ENCODE data around the gene RHCE. TPM values are rescaled to one million over a fixed set of nuclear protein-coding genes. Genes with fewer than 3 reads are reported as not detected.
A peak's percentile ranks its signal among the peaks of the same experiment; 100 is the strongest.
"Not testable (repeated sequence)": the region's sequence is repeated elsewhere in the genome, so short reads cannot be mapped to it uniquely, and the experiment has no call there.

Gene RHCE
- total RNA-seq, 1 donor from 2014 or later: 2.2 TPM

DNA sequence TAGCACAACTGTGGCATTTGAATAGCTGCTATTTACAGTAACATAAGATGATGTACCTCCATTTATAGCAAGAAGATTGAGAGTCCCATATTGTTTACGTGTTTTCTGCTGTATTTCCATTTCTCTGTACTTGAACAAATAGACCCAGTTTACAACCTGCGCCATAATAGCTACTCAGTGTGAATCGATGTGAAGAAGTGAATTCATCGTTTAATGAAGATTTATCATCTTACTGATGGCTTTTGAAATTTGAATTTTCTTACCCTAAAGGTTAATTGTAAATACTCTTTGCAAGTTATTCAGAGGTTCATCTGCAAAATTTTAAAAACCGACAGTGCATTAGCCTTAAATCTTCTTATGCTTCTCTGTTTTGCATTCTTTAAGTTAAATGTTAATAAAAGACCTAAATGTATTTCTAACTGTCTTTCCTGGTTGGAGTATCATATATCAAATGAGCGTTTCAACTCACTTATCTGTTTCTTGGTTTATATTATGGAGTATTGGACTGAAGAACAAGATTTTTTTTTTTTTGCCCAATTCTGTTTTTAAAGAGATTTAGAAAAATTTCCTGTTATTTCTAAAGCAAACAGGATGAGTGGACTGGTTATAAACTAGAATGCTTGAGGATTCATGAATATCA is 12.2 kb upstream of the RHCE start:
- no peak for DNase-seq

DNA sequence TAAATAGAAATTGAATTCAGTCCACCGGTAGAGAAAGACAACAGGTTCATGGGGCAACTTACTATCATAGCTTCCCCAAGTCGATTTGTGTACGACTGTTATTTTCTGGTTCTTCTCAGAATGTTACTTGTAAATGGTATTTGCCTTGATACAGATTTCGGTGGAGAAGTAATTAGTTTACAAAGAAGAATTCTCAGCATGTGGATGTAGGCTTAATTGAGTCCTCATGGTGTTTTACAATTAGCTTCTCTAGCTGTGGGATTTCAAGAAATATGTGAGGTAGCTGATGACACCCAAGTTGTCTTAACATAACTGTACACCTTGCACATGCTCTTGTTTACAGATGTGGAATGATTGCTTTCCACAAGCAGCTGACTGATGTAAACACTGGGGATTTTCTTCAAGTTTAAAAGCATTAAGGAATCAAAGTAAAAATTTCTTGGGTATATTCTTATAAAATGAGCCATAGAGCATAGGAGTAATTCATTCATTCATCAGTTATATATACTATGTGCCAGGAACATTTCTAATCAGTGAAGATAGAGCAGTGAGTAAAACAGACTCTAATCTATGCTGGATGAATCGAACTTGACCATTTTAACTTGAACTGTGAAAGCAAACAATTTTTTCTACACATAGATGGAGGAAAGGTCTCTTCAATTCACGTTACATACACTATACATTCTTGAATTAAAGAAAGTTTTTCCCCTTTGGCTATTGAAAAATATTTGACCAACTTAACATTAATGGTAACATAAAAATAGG is 11.5 kb upstream of the RHCE start:
- no peak for DNase-seq

DNA sequence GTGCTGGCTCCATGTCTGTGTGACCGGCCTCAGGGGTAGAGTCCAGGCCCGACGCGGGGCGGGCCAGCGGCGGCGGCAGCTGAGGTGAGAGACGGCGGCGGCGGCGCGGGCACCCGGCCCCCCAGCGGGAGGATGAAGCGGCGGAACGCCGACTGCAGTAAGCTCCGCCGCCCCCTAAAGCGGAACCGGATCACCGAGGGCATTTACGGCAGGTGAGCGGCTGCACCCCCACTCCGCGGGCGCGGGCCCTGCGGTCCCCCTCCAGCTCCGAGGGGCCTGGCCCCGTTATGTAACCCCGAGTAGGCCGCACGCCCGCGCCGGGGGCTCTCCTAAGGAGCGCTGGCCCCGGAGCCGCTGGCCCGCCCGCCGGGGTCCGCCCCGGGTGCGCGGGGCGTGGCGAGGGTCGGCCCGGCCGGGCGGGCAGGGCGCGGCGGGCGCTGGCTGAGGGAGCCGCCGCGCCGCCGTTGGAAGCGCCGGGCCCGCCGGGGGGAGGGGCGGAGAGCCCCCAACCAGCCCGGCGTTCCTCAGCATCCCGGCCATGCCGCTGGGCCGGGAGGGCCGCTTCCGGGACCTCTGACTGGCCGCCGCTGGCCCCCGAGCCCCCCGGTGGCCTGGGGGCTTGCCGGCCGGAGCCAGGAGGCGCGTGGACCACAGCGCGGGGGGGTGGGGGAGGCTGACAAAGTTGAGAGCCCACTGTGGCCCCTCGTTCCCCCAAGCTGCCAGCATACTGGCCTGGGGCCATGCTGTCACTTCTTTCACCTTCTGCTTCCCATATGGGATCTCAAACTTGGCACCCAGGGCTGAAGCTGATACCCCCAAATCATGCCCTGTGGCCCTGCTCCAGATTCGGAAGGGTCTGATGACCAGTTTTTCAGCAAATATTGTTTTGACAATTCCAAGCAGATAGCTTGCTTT is 10.6 kb upstream of the RHCE start:
- no peak for DNase-seq

GRCh38 chr1:25430073-25430966 is 9.7 kb upstream of the RHCE start, which contains the start of gene MACO1:
Gene MACO1, plus strand, starts transcription at chr1:25430897. Its CDS starts 202 bp downstream, at chr1:25431099.
- peak; percentile 99 for DNase-seq

DNA sequence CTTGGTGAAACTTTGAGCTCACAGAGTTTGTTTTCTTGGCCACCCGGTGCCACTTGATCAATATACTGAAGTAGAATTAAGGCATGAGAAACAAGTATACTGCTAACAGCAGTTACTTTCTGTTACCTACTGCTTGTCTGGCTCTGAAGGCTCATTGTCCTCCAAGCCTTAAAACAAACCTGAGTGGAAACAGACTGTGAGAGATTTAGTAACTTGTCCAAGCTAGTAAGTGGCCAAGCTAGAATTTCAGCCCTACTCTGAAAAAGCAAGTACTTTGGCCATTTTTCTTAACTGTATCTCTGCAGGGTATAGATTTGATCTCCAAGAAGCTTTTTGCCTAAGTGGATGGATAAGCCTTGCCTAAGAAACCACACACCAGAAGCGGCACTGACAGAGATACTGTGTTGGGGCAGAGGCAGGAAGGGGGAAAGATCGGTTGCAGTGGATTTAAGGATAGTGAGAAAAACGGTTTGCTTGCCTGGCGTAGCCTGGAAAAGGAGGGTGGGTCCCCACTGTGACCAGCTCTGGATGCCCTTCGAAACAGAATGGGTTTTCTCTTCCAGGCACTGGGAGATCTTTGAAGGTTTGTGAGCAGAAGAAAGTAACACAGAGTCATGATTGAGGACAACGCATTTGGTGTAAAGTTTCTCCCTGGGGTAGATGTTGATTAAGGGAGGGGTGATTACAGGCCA is 8.0 kb upstream of the RHCE start:
- no peak for DNase-seq

- no peak for DNase-seq
These were observed 7.1 kb upstream of the RHCE start for GRCh38 chr1:25427696-25428095.

GRCh38 chr1:25425098-25426085 is 4.8 kb upstream of the RHCE start:
- no peak for DNase-seq

- not testable (repeated sequence) for DNase-seq
These were observed 2.6 kb upstream of the RHCE start for GRCh38 chr1:25423206-25423605.

DNA sequence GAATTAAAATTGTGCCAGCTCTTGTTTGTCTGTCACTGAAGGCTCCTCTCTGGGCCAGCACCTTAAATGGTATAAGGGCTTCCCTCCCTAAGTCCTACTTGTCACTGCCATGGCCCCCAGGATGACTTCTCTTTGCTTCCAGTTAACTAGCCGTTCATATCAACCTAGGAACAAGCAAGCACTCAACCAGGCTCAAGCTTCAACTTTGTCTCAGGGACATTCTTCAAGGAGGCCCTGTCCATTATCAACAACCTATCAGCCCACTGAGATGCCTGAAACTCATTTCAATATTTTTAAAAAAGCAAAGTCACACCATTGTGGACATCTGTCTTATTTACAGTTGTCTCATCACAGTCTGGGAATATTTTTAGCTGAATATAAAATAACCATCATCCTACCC is 1.3 kb downstream of the RHCE start:
- not testable (repeated sequence) for DNase-seq

DNA sequence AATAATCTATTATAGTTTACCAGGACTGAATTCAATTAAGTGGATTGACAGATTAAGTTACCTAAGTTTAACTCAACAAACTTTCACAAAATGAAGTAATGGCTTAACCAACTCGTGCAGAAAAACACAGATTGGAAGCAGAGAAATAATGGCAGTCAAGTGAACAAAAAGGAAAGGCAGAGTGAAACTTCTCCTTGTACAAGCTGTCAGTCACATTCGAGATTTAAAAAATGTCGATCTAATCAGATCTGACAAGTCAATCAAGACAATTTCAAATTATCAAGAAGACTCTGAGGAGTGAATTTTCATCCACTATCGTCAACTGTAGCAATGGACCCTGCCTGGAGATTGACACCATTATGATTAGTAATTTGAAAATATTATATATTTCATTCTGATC is 3.3 kb downstream of the RHCE start:
- DNase-seq: not testable (repeated sequence)

- DNase-seq: not testable (repeated sequence)
These were observed 6.0 kb downstream of the RHCE start for GRCh38 chr1:25414578-25414977.

GRCh38 chr1:25414157-25414556 is 6.5 kb downstream of the RHCE start:
- DNase-seq: not testable (repeated sequence)

GRCh38 chr1:25412872-25413623 is 7.6 kb downstream of the RHCE start:
- DNase-seq: not testable (repeated sequence)

DNA sequence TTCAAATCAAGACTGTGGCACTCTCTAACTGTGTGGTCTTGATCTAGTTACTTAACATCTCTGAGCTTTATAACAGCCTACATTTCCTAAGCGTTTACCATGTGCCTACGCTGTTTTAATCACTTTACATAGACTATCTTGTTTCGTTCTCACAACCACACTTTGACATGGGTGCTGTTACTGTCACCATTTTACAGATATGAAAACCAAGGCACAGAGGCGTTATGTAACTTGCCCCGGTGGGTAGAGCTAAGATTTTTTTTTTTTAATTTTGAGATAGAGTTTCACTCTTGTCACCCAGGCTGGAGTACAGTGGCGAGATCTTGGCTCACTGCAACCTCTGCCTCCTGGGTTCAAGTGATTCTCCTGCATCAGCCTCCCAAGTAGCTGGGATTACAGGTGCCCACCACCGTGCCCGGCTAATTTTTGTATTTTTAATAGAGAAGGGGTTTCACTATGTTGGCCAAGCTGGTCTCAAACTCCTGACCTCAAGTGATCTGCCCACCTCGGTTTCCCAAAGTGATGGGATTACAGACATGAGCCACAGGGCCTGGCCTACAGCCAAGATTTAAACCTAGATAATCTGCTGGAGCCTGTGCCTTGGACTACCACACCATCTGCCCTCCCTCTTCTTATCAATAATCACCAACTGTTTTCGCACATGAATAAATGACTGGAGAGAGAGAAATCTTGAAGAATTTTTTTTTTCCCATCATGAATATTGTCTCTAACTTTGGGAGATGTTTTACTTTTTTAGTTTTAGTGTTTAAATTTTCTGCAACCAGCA is 10.8 kb downstream of the RHCE start:
- not testable (repeated sequence) for DNase-seq

DNA sequence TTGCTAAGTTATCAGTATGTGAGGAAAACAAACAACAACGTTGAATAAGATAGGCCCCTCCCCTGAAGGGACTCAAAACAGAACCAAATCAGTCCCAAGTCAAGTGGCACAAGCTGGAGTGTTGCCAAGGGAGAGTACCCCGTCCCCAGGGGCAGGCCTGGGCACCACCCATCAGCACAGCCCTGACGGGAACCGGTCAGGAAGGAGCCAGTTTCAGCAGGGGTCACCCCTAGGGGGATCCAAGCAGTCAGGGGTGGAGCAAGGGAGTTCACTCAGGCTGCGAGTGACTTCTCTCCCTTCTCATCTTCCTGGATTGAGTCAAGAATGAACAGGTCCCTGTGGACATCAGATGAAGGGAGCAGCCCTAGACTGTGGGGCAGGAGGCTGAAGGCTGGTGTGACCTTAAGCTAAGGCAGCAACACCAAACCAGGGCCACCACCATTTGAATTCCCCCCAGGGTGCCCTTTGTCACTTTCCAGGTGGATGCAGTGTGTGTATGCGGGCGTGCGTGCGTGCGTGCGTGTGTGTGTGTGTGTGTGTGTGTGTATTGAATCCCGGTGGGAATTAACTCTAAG is 14.8 kb downstream of the RHCE start:
- not testable (repeated sequence) for DNase-seq

DNA sequence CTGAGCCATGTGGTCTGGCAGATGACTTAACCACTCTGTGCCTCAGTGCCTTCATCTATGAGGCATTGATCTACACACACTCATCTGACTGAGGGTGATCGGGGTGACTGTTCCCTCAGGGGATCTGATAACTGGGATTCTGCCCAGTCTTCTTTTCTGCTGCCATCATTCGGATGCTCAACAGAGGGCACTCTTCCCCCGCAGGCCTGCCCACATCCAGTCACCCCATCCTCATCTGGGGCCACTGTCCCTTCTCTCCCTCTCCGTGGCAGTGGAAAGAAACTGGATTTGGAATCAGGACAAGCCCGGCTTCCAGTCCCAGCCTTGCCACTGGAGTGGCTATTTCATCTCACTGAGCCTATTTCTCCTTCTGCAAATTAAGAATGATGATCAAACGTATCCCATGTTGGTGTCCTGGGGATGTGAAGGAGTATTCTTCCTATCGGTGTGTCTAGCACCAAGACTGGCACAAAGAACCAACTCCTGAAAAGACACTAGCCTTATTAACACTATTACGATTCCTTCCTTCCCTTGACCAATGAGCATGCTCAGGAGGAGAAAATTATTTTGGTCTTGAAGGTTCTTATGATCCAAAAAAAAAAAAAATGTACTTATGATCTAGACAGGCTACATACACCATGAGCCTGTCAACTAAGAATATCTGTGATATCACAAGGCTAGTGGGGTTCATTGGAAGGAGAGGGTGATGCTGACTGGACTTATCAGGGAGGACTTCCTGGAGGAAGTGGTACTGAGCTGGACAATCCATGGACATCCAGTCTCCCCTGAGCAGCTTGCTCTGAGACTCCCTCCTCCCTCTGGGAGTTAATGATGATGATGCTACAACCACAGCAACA is 17.4 kb downstream of the RHCE start:
- not testable (repeated sequence) for DNase-seq

DNA sequence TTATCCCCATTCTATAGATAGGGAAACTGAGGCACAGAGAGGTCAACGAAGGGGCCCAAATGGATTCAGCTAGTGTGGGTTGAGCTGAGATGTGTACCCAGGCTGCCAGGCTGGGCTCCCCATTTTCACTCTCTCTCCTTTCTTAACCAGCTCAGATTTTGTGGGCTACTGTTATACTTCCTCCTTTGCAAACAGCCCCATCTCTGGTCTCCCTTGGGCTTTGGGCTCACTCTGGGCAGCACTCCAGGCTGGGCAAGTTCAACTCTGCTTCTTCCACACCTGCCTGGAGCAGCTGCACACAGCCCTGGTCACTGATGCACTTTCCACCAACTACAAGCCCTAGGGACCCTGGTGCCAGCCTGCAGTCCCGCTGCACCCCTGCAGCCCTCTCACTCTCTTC is 22.5 kb downstream of the RHCE start:
- not testable (repeated sequence) for DNase-seq
